ENCODE data around the gene RAPGEF1.

DNA sequence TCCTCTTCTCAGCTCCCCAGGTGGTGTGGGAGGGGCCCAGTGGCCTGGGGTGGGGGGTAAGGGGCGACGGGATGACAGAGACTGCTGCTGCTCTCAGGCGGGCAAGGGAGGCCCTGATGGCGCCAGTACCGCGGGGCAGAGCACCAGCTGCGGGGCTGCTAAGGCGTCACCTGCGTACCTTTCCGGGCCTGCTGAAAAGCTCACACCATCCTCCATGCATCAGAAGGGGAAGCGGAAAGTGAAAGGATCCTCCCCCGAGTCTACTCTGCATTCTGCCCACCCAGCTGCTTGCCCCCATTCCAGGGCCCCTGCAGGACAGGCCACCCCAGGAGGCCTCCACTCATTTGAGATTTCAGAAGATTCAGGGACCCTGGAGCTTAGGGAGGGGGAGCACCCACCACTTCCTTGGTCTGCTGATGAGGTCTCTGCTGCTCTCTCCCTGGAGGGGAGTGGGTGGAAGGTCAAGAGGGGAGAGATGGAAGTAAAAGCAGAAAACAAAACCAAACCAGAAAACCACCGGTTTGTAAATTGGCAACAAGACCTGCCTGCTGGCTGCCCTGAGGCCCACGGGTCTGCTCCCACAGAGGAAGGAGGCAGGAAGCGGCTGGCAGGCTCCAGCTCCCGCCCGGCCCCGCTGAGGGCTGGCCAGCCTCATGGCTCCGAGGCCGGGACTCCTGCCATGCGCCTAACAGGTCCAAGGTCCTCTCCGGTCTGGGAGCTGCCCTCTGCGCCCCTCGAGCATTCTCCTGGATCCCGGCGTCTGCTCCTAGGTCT, 161.0 kb downstream of the RAPGEF1 start:
- TF ChIP-seq EZH2phosphoT487 (IDR thresholded peaks at IDR 0.05), result no peak
- TF ChIP-seq, protein P1, sequence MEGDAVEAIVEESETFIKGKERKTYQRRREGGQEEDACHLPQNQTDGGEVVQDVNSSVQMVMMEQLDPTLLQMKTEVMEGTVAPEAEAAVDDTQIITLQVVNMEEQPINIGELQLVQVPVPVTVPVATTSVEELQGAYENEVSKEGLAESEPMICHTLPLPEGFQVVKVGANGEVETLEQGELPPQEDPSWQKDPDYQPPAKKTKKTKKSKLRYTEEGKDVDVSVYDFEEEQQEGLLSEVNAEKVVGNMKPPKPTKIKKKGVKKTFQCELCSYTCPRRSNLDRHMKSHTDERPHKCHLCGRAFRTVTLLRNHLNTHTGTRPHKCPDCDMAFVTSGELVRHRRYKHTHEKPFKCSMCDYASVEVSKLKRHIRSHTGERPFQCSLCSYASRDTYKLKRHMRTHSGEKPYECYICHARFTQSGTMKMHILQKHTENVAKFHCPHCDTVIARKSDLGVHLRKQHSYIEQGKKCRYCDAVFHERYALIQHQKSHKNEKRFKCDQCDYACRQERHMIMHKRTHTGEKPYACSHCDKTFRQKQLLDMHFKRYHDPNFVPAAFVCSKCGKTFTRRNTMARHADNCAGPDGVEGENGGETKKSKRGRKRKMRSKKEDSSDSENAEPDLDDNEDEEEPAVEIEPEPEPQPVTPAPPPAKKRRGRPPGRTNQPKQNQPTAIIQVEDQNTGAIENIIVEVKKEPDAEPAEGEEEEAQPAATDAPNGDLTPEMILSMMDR (IDR thresholded peaks at IDR 0.05), result no peak
- TF ChIP-seq EZH2 (IDR thresholded peaks at IDR 0.05), result no peak
